ENCODE measurements around the gene NCAM1. TPM values are rescaled to one million over a fixed set of nuclear protein-coding genes. Genes with fewer than 3 reads are reported as not detected.
"Not testable (repeated sequence)": the region's sequence is repeated elsewhere in the genome, so short reads cannot be mapped to it uniquely, and the experiment has no call there.

NCAM1 gene
- total RNA-seq, 1 donor from 2014 or later: 20.3 TPM

DNA sequence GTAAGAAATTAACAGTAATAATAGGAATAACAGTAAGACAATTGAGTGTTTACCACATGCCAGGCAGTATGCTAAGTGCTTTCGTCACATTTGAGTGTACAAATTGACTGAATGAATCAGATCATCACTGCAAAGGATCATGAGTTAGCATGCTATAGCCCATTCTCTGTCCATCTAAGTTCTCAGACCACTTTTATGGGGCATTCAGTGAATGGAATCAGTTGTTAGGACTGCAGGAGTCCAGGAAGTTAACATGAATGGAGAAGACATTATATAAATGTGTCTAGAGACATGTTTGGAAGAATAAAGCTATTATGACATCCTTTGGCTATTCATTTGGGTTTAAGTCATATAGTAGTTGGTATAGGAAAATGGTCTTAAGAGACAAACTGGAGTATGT is 59.9 kb downstream of the NCAM1 start:
- DNase-seq (ENCODE audit: low spot score): no peak

- DNase-seq (ENCODE audit: low spot score): no peak
Observed at GRCh38 chr11:113022262-113022661, 61.0 kb downstream of the NCAM1 start.

DNA sequence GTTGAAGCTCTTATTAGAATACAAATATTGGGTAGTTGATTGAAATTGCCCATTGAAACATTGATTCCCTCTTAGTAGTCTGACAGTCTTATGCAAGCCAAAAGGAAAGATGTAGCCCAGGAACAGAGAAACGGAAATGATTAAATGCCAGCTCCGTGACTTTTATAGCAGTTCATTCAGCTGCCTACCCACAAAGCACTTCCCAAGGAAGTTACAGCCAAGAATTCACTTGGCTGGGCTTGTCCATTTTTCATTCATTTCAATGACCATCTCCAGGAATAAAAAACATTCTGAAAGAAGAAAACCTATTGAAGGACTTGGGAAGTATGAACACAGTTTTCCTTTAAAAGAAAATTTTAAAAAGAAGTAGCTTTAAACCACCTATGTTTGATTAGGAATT is 62.0 kb downstream of the NCAM1 start:
- DNase-seq (ENCODE audit: low spot score): no peak

- no peak for DNase-seq (ENCODE audit: low spot score)
Observed at GRCh38 chr11:113023986-113024385, 62.8 kb downstream of the NCAM1 start.

DNA sequence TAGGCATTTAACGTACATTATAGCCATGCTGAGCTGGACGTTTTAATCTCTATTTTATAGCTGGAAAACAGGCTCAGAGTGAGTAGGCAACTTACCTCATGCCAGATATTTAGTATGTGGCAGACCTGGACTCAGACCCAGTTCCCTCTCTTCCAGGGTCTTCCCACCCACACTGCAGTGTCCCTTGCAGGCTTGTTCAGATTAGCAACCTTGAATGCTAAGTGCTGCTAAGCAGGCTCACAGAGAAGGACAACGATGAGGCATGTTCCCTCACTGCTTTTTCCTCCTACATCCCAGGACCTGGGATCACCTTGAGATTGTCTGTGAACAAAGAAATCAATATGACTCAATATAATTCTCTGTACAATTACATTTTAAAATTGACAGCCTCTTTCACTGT is 65.6 kb downstream of the NCAM1 start:
- no peak for DNase-seq (ENCODE audit: low spot score)

GRCh38 chr11:113034576-113034975 is 73.4 kb downstream of the NCAM1 start:
- no peak for DNase-seq (ENCODE audit: low spot score)

DNA sequence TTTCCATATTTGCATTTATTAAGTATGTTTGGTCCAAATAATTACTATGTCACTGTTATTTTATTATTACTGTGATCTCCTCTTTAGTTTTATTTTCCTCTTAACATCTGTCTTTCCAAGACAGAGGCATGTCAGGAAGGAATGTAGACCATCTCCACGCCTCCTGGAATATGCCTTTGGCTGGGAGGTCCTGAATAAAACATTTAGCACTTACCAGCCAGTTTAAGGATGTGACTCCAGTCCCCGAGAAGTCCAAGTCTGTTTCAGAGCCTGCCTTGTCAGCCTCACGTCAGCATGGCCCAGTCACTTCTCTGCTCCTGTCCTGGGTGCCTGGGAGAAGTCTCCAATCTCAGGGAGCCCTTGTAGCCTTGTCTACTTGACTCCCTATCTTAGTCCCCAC is 74.5 kb downstream of the NCAM1 start:
- DNase-seq (ENCODE audit: low spot score): no peak

DNA sequence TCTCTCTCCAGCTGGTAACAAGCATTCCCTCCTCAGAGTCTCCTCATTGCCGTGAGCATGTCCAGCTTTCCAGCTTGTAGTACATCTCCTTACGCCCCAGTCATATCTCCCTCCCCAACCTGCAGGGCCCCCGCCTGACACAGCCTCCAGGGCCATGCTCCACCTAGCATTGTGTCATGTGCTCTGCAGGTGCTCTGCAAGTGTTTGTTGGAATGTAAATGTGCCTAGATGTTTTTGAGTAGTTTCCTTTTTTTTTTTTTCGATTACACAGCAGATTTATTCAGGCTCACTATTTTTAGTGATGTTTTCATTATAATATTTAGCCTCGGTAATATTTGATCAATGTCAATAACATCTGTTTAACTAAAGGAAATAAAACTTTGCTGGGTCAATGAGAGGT is 82.5 kb downstream of the NCAM1 start:
- DNase-seq (ENCODE audit: low spot score): no peak

DNA sequence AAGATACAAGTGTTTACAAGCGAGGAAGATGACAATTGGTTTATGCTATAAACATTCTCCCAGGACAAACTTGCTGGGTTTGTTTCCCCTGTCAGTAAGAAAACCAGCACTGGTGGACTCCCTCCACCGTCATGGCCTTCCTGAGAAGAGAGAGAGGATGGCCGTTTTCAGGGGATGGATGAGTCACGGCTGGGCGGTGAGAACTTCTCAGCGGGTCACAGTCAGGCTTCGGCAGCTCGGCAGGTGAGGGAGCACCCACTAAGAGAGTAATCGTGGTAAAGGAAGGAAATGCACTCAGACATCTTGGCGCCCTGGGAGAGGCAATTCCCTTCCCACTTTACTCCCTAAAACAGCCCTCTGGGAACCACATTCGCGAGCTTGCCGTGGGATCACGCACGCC is 83.9 kb downstream of the NCAM1 start:
- DNase-seq (ENCODE audit: low spot score): no peak

DNA sequence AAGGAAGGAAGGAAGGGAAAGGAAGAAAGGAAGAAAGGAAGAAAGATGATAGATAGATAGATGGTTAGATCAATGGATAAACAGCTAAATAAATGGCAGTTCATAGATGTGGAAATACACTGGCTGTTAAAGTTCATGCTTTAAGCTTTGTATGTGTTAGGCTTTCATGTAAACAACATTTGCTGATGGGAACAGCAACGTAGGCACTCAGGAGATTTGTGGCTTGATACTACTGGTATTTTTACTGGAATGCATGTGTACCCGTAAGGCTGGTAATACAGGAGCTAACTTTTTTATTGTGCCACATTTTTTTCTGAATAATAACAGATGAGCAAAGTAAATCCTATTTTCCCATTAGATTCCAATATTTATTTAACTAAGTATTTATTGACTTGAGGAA is 85.6 kb downstream of the NCAM1 start:
- no peak for DNase-seq (ENCODE audit: low spot score)

DNA sequence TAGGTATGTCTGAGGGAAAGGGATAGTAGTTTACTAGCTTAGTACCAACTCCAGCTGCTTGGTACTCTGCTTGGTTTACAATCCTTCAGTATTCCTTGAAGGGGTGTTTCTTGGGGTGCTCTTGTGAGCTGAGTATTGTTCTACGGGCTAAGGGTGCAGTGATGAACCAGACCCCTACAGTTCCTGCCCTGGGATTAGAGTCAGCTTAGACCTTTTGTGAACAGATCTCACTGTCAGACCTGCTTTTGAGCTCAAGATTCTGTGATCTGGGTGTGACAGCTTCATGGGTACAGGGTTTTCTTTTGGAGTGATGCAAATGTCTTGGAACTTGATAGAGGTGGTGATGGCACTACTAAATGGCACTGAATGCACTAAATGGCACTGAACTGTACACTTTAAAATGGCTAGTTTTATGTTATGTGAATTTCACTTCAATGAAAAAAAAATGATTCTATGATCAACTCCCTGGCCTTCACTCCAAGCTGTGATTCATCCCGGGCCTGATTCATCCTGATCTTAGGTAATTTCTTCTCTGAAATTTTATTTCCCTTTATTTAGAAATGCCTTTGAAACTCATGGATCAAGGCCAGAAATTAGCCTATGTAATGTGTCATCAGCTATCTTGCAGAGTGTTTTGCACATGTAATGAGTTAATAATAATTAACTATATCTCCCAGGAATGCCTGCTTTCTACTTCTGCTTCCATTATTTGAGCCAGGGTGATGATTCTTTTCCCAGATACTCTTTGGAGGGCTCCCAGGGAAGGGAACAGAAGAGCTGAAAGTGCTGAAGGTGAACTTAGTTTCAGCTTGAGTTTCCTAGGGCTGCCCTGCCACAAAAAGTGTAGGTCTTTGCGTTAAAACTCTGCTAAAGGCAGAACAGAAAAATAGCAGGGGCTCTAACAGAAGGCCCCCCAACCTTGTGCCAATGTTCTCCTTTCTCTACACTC is 87.9 kb downstream of the NCAM1 start:
- no peak for DNase-seq (ENCODE audit: low spot score)

GRCh38 chr11:113053042-113053441 is 91.8 kb downstream of the NCAM1 start:
- not testable (repeated sequence) for DNase-seq (ENCODE audit: low spot score)

GRCh38 chr11:113057038-113057437 is 95.8 kb downstream of the NCAM1 start:
- DNase-seq (ENCODE audit: low spot score): no peak

DNA sequence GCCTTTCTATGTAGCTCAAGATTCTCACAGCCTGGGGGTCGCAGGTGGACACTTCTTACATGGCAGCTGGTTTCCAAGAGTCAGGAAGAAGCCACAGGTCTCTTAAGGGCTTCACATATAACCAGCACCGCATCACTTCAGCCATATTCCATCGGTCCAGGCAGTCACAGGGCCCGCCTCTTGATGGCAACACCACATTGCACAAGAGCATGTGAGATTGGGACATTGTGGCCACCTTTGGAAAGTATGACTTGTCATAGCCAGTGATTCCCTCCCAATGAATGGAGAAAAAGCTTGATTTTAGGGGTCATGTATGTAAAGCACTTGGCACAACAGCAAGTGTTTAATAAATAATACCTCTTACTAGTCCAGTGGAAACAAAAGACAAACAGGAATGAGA is 98.3 kb downstream of the NCAM1 start:
- no peak for DNase-seq (ENCODE audit: low spot score)

DNA sequence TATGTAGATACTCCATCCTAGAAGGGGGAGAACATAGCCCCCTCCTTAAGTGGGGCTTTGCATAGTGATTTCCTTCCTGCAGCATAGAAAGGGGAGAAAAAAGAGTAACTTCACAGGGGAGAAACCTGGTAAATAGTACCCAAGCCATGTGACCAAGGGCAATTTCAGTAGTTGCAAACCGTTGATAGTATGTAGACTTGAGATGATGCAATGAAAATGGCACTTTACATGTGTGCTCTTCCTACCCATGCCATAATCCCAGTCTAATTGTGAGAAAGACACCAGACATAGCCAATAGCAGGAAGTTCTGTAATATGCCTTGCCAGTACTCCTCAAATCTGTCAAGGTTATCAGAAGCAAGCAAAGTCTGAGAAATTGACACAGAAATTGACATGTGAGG is 104.1 kb downstream of the NCAM1 start:
- DNase-seq (ENCODE audit: low spot score): no peak

GRCh38 chr11:113072237-113072858 is 111.1 kb downstream of the NCAM1 start:
- no peak for DNase-seq (ENCODE audit: low spot score)

DNA sequence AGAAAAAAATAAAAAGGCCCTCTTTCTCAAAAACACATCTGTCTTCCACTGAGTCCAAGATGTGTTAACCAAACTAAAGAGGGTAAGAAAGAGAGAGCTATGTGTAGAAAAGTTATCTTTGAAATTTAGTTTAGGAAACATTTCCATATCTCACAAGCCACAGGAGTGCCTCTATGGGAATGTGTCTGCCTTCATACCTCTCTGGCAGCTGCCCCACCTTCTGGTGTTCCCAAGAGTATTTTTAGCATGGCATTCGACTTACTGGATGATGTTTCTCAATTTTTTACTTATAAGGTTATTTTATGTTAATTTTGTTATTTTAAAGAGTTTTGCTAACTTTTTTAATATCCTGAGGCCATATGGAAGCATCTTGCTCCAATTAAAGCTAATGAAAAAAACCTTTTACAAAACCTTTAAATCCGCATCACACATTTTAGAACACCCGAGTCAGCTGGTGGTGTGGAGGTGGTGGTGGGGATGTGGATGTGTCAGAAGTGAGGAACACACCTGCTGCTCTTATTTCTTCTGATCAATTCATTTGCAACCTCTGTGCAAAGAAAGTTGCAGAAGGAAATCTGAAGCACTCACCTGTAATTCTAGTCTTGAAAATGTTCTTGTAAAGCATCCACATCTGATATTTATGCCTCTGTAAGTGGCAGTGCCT is 112.2 kb downstream of the NCAM1 start:
- DNase-seq (ENCODE audit: low spot score): no peak

- no peak for DNase-seq (ENCODE audit: low spot score)
Observed at GRCh38 chr11:113075586-113076095, 114.4 kb downstream of the NCAM1 start.

GRCh38 chr11:113077379-113077778 is 116.2 kb downstream of the NCAM1 start:
- DNase-seq (ENCODE audit: low spot score): no peak

- DNase-seq (ENCODE audit: low spot score): no peak
Observed at GRCh38 chr11:113082341-113082955, 121.2 kb downstream of the NCAM1 start.

DNA sequence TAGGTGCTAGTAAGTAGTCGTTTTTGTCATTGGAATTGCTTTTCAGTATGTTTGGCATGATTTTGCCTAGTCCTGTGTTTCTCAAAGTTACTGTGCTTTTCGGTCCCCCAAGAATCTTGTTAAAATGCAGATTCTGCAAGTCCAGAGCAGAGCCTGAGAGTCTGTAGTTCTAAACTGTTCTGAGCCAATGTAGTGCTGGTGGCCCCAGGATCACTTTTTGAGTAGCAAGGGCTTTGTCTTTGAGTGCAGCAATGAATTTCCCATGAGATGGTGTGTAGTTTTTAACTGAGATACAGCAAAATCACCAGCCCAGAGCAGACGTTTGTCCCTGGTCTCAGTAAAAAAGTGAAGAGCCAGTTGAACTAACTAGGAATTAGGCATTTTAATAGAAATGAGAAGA is 122.4 kb downstream of the NCAM1 start:
- DNase-seq (ENCODE audit: low spot score): no peak

DNA sequence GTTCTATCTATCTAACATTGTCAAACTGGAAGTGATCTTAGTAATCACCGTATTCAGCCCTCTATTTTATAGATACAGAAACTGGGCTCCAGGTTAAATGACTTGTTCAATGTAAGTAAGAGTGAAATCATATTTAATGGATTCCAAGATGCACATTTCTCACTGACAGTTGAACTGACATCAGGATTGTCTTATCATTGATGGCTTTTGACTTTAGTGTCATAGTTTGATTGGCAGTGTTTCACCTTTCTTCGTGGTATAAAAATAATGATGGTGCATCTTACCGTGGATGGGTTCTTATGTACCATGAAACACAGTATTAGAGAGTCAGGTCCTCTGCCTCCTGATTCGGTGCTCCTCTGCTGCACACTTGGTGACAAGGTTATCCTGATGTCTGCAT is 123.1 kb downstream of the NCAM1 start:
- DNase-seq (ENCODE audit: low spot score): no peak

All from mucosa of gallbladder (tissue), 1 donor.